Astrocyte (in vitro differentiated cells and primary cell): Measurements from ENCODE around the gene MCTP1. TPM values are rescaled to one million over a fixed set of nuclear protein-coding genes. Genes with fewer than 3 reads are reported as not detected.

Experiments used
- DNase-seq: peaks from one replicate; pipeline ENCODE4 v3.0.0-alpha.2; 2010; ENCODE audit warnings: low read depth
- FAIRE-seq: peaks from 2 replicates; lab custom pipeline; 2011; peaks lifted over from hg19 to GRCh38; lab: Jason Lieb, UNC
- H2AFZ ChIP-seq: 2 replicates; pipeline ENCODE4 v1.6.0; 2012; ENCODE audit warnings: low read depth, low read length, inconsistent platforms
- H3K27ac ChIP-seq: 2 replicates; pipeline ENCODE4 v1.5.1; 2011; ENCODE audit warnings: low read depth, low read length, inconsistent platforms
- H3K27me3 ChIP-seq: 2 replicates; pipeline ENCODE4 v1.6.0; 2011; ENCODE audit warnings: low read length, inconsistent platforms; ENCODE audit not compliant: insufficient read depth
- H3K36me3 ChIP-seq: 2 replicates; pipeline ENCODE4 v1.5.1; 2011; ENCODE audit warnings: low read length, inconsistent platforms; ENCODE audit not compliant: insufficient read depth
- H3K4me1 ChIP-seq: 2 replicates; pipeline ENCODE4 v1.5.1; 2011; ENCODE audit warnings: low read length, inconsistent platforms; ENCODE audit not compliant: insufficient read depth
- H3K4me2 ChIP-seq: 2 replicates; pipeline ENCODE4 v1.6.0; 2012; ENCODE audit warnings: low read length, inconsistent platforms
- H3K4me3 ChIP-seq: 2 replicates; pipeline ENCODE4 v1.5.1; 2011; ENCODE audit warnings: low read depth, mild to moderate bottlenecking, low read length, inconsistent platforms; ENCODE audit not compliant: insufficient read depth
- H3K79me2 ChIP-seq: 2 replicates; pipeline ENCODE4 v1.6.0; 2012; ENCODE audit warnings: mild to moderate bottlenecking, low read length, inconsistent platforms; ENCODE audit not compliant: insufficient read depth
- H3K9ac ChIP-seq: 2 replicates; pipeline ENCODE4 v1.6.0; 2012; ENCODE audit warnings: mild to moderate bottlenecking, low read length, inconsistent platforms
- H3K9me3 ChIP-seq: 2 replicates; pipeline ENCODE4 v1.5.1; 2012; ENCODE audit warnings: low read depth, mild to moderate bottlenecking, low read length, inconsistent platforms; ENCODE audit not compliant: insufficient read depth
- H4K20me1 ChIP-seq: 2 replicates; pipeline ENCODE4 v1.6.0; 2012; ENCODE audit warnings: low read length, inconsistent platforms; ENCODE audit not compliant: insufficient read depth
- H3K27ac Mint-ChIP-seq: one replicate; pipeline ENCODE4 v1.8.0; 2021; ENCODE audit warnings: mild to moderate bottlenecking, mixed read lengths; ENCODE audit not compliant: unreplicated experiment
- H3K27me3 Mint-ChIP-seq: one replicate; pipeline ENCODE4 v1.8.0; 2021; ENCODE audit warnings: low read depth, mixed read lengths; ENCODE audit not compliant: unreplicated experiment
- H3K36me3 Mint-ChIP-seq: one replicate; pipeline ENCODE4 v1.8.0; 2021; ENCODE audit warnings: low read depth, mixed read lengths; ENCODE audit not compliant: unreplicated experiment
- H3K4me1 Mint-ChIP-seq: one replicate; pipeline ENCODE4 v1.8.0; 2021; ENCODE audit warnings: low read depth, mixed read lengths; ENCODE audit not compliant: unreplicated experiment
- H3K4me3 Mint-ChIP-seq: one replicate; pipeline ENCODE4 v1.8.0; 2021; ENCODE audit warnings: mild to moderate bottlenecking, moderate library complexity, mixed read lengths; ENCODE audit not compliant: unreplicated experiment
- H3K9me3 Mint-ChIP-seq: one replicate; pipeline ENCODE4 v1.8.0; 2021; ENCODE audit warnings: mild to moderate bottlenecking, mixed read lengths; ENCODE audit not compliant: unreplicated experiment
- CTCF ChIP-seq: IDR thresholded peaks from 2 replicates; pipeline ENCODE4 v1.5.1; 2011; ENCODE audit warnings: low read depth, mild to moderate bottlenecking, inconsistent platforms, low read length, moderate library complexity; ENCODE audit not compliant: insufficient read depth
- EZH2 ChIP-seq: IDR thresholded peaks from 2 replicates; pipeline ENCODE4 v1.6.1; 2012; ENCODE audit warnings: mild to moderate bottlenecking, low read length, inconsistent platforms; ENCODE audit not compliant: insufficient read depth
- total RNA-seq: library from RNA; stranded (reverse); gene quantifications from 2 replicates; pipeline ENCODE4 v1.2.1, GENCODE V29; 2021

MCTP1 gene
- total RNA-seq, 1 donor from 2014 or later = 40.6 TPM

GRCh38 chr5:95059636-95060035 lies 225.3 kb downstream of the MCTP1 start:
- H3K4me3 Mint-ChIP-seq = no peak overlapping the region

DNA sequence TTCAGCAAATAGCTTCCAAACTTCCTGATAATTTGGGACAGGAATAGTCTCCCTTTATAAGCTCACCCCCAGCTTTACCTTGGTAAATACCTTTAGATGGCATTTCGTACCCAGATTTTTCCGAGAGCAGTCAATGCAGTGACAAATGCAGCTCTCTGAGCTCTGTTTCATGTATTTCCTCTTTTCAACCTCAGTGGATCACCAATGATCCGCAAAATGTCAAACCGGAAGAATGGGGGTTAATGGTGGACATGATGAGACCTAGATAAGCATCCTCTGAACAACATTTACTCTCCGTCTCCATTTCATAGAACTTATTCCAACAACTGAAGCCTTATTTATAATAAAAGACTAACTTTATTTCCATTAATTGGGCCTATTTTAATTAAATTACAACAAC lies 227.3 kb downstream of the MCTP1 start:
- DNase-seq = no peak
- no peaks in the 10 kb centered on the region for H3K27me3 Mint-ChIP-seq
- Histone ChIP-seq H3K79me2 (no peaks in the 10 kb centered on the region), H3K4me1 (no peaks in the 10 kb centered on the region), H3K4me2 (no peak overlapping the region), H3K9ac (no peak overlapping the region), H3K27me3 (no peaks in the 10 kb centered on the region), H2AFZ (no peak overlapping the region), H3K36me3 (no peaks in the 10 kb centered on the region), H3K9me3 (no peaks in the 10 kb centered on the region), H4K20me1 (no peaks in the 10 kb centered on the region), H3K27ac (no peak overlapping the region), H3K4me3 (no peak overlapping the region)
- FAIRE-seq = no peak
- no peak overlapping the region for H3K4me3 Mint-ChIP-seq
- no peaks in the 10 kb centered on the region for H3K9me3 Mint-ChIP-seq
- no peaks in the 10 kb centered on the region for H3K4me1 Mint-ChIP-seq
- TF ChIP-seq CTCF (no peak), EZH2 (no peak)
- peaks cover 11% of the 10 kb centered on the region for H3K36me3 Mint-ChIP-seq
- no peak overlapping the region for H3K27ac Mint-ChIP-seq

More at GRCh38 chr5:95059636-95060035, 225.3 kb downstream of the MCTP1 start:
- Histone ChIP-seq H3K79me2 (no peaks in the 10 kb centered on the region), H3K4me2 (no peak overlapping the region), H3K27ac (no peak overlapping the region), H3K36me3 (no peaks in the 10 kb centered on the region), H3K27me3 (no peaks in the 10 kb centered on the region), H3K9me3 (no peaks in the 10 kb centered on the region), H3K4me1 (no peaks in the 10 kb centered on the region), H4K20me1 (no peaks in the 10 kb centered on the region), H3K4me3 (no peak overlapping the region), H2AFZ (no peak overlapping the region), H3K9ac (no peak overlapping the region)
- Mint-ChIP-seq H3K36me3 (peaks cover 11% of the 10 kb centered on the region), H3K4me1 (peaks cover 7% of the 10 kb centered on the region), H3K27me3 (no peaks in the 10 kb centered on the region), H3K27ac (no peak overlapping the region), H3K9me3 (no peaks in the 10 kb centered on the region)
- TF ChIP-seq EZH2 (no peak), CTCF (no peak)
- DNase-seq (no peak), FAIRE-seq (no peak)

DNA sequence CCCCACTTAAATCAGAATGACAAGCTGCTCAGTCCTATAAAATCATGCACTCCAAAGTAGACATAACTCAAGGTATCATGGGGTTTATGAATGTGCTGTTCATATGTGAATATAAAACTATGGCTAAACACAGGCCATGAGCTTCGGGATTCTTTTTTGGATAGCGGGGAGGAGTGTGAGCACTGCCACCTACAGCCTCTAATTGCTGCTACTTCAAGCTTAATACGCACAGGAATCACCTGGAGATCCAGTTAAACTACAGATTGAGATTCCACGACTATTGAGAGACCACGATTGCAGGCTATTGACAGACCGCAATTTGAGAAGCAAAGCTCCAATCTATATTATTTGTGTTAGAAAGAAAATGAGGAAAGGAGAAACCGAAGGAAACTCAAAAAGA lies 231.6 kb downstream of the MCTP1 start:
- Mint-ChIP-seq H3K4me1 (peaks cover 2% of the 10 kb centered on the region), H3K27ac (no peak overlapping the region), H3K4me3 (no peak overlapping the region), H3K27me3 (no peaks in the 10 kb centered on the region), H3K9me3 (no peaks in the 10 kb centered on the region), H3K36me3 (no peaks in the 10 kb centered on the region)
- Histone ChIP-seq H3K9me3 (no peaks in the 10 kb centered on the region), H2AFZ (no peak overlapping the region), H3K27me3 (no peaks in the 10 kb centered on the region), H3K4me3 (no peak overlapping the region), H3K9ac (no peak overlapping the region), H3K36me3 (no peaks in the 10 kb centered on the region), H3K79me2 (no peaks in the 10 kb centered on the region), H3K4me1 (no peaks in the 10 kb centered on the region), H4K20me1 (no peaks in the 10 kb centered on the region), H3K4me2 (no peak overlapping the region), H3K27ac (no peak overlapping the region)
- FAIRE-seq (no peak), DNase-seq (no peak)
- TF ChIP-seq CTCF (no peak), EZH2 (no peak)
